Left renal cortex interstitium (tissue), 4 donors: Measurements from ENCODE around the gene VWA2. TPM values are rescaled to one million over a fixed set of nuclear protein-coding genes. Genes with fewer than 3 reads are reported as not detected.

Experiments used
- DNase-seq, 4 donors: peaks; one replicate each; pipeline ENCODE4 v3.0.0-alpha.2; 2013; ENCODE audit warnings: low read depth in 4 of 4, low spot score in 2 of 4, missing footprints in 1 of 4
- polyA plus RNA-seq, 4 donors: library from polyadenylated mRNA; unstranded; fragments of 120-200 nt; gene quantifications; one replicate each; pipeline ENCODE4 v1.2.1, GENCODE V29; 2013; ENCODE audit not compliant: insufficient read length in 4 of 4

VWA2 gene
- polyA plus RNA-seq = 1 to 10 TPM; 2.0 to 3.2 (median 2.5) TPM

GRCh38 chr10:114239117-114239993 is at the start of gene VWA2:
VWA2 (plus strand) TSS chr10:114239254; CDS start chr10:114248714, 9,460 bp downstream.
- no peak for DNase-seq

- DNase-seq = no peak
Measured at GRCh38 chr10:114189700-114190099, 49.4 kb upstream of the VWA2 start.

- DNase-seq = no peak
Measured at GRCh38 chr10:114195079-114195478, 44.0 kb upstream of the VWA2 start.

GRCh38 chr10:114199239-114199638 is 39.8 kb upstream of the VWA2 start:
- DNase-seq = no peak

- DNase-seq = no peak
Measured at GRCh38 chr10:114202812-114203211, 36.2 kb upstream of the VWA2 start.

GRCh38 chr10:114206902-114207301 is 32.2 kb upstream of the VWA2 start:
- no peak for DNase-seq

- DNase-seq = no peak
Measured at GRCh38 chr10:114207349-114207748, 31.7 kb upstream of the VWA2 start.

GRCh38 chr10:114208351-114208750 is 30.7 kb upstream of the VWA2 start:
- no peak for DNase-seq

- no peak for DNase-seq
Measured at GRCh38 chr10:114212153-114212552, 26.9 kb upstream of the VWA2 start.

- DNase-seq = no peak
Measured at GRCh38 chr10:114215033-114215432, 24.0 kb upstream of the VWA2 start.

- DNase-seq = no peak
Measured at GRCh38 chr10:114220281-114220680, 18.8 kb upstream of the VWA2 start.

- no peak for DNase-seq
Measured at GRCh38 chr10:114221235-114221634, 17.8 kb upstream of the VWA2 start.

- no peak for DNase-seq
Measured at GRCh38 chr10:114223066-114223465, 16.0 kb upstream of the VWA2 start.

- no peak for DNase-seq
Measured at GRCh38 chr10:114228156-114228555, 10.9 kb upstream of the VWA2 start.

- DNase-seq = no peak
Measured at GRCh38 chr10:114232561-114233176, 6.4 kb upstream of the VWA2 start.

GRCh38 chr10:114233482-114233881 is 5.6 kb upstream of the VWA2 start:
- DNase-seq = no peak

- no peak for DNase-seq
Measured at GRCh38 chr10:114234132-114234531, 4.9 kb upstream of the VWA2 start.

GRCh38 chr10:114239994-114240345 is 916 bp downstream of the VWA2 start:
- no peak for DNase-seq

GRCh38 chr10:114242235-114242634 is 3.2 kb downstream of the VWA2 start:
- DNase-seq = no peak

- no peak for DNase-seq
Measured at GRCh38 chr10:114243661-114244060, 4.6 kb downstream of the VWA2 start.

GRCh38 chr10:114244126-114244525 is 5.1 kb downstream of the VWA2 start:
- no peak for DNase-seq
